NCI-H526 (cell line): Measurements from ENCODE around the gene SAMD7.
A peak's percentile ranks its signal among the peaks of the same experiment; 100 is the strongest.

Source experiments
- DNase-seq, 2 experiments: peaks; one replicate each; lab custom pipeline; 2025; lab: John Stamatoyannopoulos, UW

SAMD7 gene, protein sequence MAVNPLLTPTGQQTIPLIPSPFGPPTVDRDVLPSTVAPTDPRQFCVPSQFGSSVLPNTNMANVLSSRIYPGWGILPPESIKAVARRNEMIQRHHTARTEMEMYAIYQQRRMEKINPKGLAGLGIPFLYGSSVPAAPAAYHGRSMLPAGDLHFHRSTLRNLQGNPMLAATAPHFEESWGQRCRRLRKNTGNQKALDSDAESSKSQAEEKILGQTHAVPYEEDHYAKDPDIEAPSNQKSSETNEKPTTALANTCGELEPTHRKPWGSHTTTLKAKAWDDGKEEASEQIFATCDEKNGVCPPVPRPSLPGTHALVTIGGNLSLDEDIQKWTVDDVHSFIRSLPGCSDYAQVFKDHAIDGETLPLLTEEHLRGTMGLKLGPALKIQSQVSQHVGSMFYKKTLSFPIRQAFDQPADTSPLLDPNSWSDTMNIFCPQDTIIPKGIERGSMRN

DNA sequence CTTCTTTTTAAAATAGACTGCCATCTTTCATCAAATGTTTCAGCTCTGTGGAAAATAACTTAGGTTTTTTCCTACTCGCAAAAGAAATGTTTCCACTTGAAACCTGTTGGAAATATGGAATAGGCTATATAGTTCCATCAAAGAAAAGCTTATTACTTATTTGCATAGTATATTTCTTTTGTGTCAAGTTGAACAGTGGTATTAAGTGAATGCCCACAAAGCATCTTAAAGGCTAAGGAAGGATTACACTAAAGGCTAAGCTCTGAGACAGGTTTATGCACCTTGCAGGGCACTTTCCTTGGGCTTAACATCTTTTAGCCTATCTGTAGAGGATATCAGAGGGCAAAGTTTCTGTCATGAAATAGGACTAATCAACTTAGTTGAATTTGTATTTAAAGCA lies at the start of gene SAMD7:
Gene SAMD7, plus strand, starts transcription at position 301 of the 400 bp plus-strand sequence. CDS start 7,927 bp downstream, outside the sequence.
- no peak for DNase-seq

DNA sequence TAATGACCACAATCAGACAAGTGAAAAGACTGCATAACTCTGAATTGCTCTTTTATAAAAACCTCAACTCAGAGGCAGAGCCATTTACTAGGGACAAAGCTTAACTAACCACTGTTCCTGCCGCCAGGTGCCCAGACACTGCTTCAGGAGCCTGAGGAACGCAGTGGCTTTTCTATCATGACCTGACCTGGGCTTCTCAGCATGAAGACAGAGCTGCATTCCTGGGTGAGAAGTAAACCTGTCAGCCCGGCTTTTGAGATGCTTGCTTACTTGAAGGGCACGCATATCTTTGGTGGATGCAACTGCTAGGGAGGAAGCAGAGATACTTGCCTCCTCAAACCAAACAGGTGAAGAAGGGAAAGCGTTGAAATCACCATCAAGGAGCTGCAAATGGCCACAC lies 49.5 kb upstream of the SAMD7 start:
- peak in 1 of 2 experiments; percentile 17 for DNase-seq

DNA sequence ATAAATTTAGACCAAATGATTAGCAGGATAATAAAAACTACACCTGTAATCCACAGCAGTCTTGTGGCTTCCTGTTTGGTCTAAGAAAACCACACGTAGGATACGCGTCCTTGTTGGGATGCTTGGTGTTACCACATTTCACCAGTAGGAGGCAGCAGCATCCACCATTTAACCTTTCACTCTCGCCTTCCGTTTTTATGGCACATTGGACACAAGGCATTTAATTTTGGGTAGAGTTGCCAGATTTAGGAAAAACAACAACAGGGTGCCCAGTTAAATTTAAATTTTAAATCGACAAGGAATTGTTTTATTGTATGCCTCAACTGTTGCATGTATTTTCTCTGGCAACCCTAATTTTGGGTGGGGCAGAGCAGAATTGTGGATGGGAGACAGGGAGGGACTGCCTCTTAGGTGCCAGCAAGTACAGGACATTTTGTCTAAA lies 47.9 kb upstream of the SAMD7 start:
- DNase-seq, result peak; percentile 69 to 83

DNA sequence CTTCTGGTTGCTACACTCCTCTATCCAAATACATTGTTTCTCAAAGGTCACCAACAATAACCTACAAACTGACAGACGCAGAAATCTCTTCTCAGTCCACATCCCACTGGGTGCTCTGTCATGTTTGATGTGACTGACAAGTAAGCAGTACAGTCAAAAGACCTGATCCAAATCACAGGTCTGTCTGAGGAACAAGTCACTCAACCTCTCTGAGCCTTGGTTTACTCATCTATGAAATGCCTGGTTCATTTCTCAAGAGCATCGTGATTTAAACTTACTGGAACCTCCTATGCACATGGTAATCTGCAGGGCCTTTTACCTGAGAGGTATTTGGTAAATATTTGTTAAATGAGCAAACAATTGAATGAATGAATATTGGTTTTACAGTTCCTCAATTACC lies 47.1 kb upstream of the SAMD7 start:
- no peak for DNase-seq

DNA sequence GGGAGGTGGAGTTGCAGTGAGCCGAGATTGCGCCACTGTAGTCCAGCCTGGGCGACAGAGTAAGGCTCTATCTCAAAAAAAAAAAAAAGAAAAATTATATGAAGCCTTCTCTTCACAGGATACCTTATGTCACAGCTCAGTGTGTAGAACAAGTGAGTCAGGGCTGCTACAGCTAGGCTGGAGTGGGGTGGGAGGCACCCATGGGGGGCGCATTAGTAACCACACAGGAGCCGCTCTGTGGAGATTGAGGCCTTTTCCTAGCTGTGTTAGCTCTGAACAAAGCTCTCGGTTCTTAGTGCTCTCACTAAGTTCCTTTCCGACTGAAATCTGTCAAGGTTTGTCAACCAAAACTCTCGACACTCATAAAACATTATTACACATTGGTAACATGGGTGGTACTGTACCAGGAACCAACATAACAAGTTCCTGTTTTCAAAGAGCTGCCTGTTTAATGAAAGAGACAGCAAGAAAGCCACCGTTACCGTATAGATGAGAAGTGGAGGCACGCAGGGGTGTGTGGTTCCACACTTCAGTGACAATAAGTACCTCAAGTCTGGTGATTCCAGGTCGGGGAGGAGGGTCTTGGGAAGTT lies 46.1 kb upstream of the SAMD7 start:
- DNase-seq, result no peak

DNA sequence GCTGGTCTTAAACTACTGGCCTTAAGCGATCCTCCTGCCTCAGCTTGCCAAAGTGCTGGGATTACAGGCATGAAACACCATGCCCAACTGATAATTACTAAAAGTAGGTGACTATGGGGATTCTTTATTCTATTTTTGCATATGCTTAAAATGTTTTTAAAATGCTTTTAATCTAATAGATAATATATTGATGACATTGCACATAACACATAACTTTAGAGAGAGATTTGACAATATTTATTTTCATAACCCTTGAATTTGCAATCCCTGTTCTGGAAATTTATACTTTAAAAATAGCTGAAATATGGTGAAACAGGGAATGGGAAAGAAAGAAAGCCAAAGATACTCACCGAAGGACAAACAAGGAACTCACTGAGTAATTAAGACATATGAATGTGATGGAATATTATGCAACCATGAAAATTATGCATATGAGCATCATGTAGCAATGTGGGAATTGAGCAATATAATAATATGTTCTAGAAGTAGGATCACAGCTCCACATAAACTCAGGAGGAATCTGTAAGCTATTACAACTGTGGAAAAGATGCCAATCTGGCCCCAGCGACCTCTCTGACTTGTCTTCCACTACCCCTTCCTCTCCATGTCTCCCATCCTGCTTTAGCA lies 43.7 kb upstream of the SAMD7 start:
- DNase-seq, result no peak

DNA sequence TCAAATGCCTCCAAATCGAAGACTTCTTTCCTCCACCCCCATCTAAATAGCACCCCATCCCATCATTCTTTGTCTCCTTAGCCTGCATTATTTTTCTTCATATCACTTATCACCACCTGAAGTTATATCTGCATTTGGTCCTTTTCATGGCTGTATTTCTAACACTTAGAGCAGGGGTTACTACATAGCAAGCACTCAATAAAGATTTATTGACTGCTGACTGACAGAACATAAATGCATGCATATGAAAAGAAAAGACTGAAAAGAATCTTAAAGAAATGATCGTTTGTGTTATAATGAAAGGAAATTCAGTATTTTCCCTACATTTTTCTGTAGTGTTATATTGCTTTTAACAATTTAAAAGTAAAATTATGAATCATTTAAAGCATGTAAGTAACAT lies 43.0 kb upstream of the SAMD7 start:
- no peak for DNase-seq

DNA sequence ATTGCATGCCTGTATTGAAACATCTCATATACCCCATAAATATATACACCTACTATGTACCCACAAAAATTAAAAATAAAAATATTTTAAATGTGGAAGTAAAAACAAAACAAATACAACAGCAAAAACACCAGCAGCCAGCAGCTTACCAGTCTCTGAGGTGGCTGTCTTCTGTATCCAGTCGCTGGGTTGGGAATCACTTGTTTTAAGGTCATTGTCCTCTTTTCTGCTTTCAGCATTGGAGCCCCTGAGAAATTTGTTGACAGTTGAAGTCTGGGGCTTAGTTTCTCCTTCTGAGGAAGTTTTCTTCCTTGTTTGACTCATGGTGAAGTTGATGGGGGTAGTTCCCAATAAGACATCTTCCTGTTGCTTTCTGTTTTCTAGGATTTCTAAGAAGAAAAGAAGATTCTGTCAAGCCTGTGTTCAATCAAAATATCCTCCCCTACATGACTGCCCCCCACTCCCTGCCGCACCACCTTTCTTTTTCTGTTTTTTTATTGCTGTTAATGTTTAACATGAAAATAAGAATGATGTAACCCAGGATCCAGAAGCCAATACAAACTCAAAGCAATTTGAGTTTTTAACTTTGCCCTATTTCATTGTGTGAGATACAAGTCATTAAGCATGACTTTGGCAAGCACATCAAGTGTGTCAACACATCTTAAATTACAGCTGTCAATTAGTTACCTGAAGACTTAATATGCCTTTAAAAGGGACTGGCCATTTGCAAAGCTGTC lies 41.7 kb upstream of the SAMD7 start, which contains the start of gene LRRC31:
Gene LRRC31, minus strand, starts transcription at position 452 of the 737 bp plus-strand sequence. Its CDS starts 128 bp downstream, at position 324.
- DNase-seq, result peak in 1 of 2 experiments; percentile 3

DNA sequence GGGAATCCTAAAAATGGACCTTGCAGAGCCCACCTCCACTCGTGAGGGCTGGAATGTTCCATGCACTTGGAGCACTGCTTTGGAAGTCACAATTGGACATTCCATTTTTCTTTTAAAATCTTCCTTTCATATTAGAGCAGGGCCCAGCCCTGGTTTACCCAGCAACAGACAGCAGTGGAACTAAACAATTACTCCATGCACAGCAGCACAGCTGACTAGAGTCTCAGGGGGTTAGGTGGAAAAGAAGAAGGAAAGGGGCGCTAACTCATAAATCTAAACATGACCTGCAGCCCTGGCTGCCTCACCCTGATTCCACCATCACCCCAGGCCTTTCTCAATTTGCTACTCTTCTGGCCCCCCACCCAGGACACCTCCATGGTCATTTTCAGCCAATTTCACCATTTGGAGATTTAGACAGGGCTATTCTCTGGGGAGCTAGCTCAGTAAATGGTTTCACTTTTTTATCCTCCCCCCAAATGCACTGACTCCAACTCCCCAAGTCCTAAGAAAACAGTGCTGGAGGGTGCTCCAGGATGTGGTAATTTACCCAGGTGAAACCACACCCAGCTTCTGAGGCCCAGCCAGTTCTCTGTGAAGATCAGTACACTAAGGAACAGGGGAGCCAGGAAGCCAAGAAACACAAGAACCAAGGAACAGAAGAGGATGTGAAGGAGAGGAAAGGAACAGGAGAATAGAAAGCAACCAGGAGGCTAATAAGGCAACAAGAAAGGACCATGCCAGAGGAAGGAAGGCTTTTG lies 40.1 kb upstream of the SAMD7 start:
- DNase-seq, result no peak

DNA sequence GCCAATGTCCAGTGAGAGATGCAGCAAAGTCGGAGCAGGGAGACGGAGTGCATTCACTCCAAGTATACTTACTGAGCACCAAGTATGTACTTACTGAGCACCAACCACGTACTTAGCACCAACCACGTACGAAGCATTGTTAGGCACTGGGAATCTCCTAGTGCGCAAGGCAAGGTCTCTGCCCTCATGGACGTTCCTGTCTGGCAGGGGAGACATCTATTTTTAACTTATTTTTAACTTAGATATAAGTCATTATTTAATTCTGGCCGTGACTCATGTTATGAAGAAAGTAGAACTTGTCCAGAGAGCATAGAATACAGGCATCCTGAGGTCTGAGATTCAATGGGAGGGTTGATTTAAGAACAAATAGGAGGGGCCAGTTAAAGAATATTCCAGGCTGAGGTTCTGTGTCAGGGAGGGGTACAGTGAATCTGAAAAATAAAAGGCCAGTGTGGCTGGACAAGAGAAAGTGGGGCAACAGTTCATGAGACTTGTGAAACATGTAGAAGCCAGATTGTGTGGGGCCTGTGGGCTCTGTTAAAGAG lies 32.3 kb upstream of the SAMD7 start:
- no peak for DNase-seq

DNA sequence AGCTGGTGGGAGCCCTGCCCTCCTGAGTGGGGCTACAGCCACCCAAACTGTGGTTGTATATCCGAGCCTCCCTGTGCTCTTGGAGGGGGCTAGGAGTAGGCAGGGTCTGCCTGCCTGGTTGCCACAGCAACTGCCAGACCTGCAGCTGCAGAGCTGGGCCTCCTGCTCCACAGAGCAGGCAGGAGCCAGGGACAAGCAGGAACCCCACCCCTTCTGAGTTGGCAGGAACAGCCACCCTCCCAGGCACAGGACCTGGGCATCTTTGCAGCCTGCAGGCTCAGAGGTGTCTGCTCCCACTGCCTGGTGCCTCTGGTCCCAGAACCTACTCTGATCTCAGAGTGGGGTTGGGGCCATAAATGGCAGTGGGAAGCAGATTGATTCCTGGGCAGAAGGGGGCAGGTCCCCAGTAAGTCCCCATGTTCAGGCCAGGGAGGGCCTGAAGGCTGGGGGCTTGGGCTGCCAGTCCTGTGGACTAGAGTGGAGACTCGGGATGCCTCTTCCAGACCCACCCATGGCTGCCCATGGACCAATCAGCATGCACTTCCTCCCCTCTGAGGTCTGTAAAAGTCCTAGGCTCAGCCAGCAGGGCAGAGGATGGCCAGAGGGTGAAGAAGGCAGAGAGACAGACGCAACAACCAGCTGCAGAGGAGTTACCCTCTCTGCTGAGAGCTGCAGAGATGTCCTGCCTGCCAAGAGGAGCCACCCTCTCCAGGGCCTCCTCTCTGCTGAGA lies 31.4 kb upstream of the SAMD7 start:
- DNase-seq, result no peak

DNA sequence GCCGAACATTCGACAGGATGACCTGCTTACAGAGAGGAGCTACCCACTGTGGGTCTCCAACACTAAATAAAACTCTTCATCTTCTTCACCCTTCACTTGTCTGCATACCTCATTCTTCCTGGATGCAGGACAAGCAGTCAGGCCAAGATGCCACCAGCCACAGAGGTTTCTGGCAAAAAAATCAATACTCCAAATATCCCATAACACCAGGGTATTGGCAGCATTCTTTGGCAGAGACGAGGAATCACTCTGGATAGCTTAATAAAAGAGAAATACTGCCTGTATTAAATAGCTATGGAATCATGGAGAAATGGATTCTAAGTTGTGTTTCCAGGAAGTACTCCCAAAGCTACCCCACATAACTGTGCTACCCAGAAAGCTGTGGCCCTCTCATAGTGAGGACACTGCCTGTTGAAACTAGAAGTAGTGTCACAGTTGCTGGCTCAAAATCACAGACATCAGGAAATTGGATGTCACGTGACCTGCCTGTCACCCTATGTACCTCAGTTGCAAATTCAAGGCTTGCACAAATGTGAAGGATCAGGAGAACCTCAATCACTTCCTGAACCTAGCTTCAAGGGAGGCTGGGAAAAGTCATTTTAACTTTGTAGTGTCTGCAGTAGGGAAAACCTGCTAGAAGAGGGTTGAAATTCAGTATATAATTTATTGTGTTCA lies 30.7 kb upstream of the SAMD7 start:
- no peak for DNase-seq

DNA sequence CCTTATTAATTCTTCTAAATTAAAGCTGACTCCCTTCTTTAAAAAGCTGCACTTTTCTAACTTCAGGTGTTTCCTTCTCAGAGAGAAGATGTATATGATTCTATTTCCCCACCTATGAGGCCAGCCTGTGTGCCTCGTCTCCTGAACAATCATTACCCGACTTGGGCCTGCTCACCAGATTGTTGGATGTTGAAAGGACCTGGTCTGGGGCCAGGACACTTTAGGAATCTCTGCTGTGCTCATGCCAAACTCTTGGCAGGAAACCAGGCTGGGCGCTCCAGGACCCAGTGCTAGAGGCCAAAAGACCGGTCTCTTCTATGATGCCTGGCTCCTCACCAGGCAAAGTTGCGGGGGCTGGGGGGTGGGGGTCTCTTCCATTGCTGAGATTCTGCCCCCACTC lies 24.7 kb upstream of the SAMD7 start:
- no peak for DNase-seq

DNA sequence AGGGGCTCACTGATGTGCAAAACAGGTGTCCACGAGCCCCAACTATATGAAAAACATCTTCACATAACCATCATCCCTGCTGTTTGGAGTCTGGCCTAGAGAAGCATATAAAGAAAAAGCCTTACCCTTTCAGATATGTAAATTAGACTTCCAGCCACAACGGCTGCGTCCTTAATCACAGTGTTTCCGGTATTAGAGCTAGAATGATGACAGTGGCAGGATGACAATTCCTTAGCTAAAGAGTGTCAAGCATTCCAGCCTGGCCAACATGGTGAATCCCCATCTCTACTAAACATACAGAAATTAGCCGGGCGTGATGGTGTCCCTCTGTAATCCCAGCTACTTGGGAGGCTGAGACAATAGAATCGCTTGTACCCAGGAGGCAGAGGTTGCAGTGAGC lies 19.5 kb upstream of the SAMD7 start:
- peak in 1 of 2 experiments; percentile 19 for DNase-seq

DNA sequence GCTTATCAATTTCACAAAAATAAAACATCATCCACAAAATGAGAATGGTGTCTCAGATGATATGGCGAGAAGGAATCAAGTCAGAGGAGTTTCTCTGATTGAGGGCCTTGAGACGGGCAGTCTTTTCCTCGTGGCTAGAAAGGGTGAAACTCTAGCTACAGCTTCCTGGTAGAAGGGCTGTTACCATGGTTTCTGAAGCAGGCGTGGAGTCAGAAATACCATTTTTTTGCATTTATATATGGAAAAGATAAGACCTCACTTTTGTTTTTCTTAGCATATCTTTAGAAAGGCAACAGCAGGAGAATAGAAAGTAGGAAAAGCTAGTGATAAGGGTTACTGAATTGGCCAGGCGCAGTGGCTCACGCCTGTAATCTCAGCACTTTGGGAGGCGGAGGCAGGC lies 17.3 kb upstream of the SAMD7 start:
- DNase-seq, result no peak

DNA sequence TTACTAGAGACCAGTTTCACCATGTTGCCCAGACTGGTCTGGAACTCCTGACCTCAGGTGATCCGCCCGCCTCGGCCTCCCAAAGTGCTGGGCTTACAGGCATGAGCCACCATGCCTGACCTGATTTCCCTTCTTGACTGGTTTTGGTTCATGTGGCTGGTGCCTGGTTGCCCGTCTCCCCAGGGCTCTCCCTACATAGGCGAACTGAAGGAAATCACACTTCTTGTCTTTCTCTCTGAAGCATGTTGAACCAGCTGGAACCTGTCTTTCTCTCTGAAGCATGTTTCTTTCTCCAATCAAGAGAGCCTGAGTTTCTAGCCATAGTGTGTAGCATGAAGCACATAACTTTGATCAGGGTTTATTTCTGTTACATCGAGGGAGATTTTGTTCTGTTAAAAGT lies 16.3 kb upstream of the SAMD7 start:
- DNase-seq, result no peak

DNA sequence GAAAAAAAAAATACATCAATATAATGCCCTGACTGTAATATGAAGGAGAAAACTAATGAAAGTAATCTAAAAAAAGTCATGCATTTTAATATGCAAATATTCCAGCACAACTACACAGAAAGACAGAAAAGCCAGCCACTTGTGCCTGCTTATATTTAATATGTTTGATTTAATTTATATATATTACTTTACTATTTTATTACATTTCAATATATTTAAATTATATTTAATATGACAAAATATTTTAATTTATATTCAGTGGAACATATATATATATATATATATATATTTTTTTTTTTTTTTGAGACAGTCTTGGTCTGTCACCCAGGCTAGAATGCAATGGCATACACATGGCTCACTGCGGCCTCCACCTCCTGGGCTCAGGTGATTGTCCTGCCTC lies 14.1 kb upstream of the SAMD7 start:
- DNase-seq, result no peak

DNA sequence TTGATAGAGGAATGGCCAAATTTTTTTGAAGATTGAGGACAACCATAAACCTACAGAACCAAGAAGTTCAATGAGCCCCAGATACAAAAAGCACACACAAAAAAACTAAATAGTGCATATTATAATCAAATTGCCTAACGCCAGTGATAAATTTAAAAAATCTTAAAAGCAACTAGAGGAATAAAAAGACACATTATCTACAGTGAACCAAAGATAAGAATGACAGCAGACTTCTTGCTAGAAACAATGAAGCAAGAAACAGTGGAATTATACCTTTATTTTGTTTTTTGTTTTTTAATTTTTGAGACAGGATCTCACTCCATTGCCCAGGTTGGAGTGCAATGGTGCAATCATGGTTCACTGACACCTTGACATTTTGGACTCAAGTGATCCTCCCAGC lies 9.9 kb upstream of the SAMD7 start:
- DNase-seq, result no peak

DNA sequence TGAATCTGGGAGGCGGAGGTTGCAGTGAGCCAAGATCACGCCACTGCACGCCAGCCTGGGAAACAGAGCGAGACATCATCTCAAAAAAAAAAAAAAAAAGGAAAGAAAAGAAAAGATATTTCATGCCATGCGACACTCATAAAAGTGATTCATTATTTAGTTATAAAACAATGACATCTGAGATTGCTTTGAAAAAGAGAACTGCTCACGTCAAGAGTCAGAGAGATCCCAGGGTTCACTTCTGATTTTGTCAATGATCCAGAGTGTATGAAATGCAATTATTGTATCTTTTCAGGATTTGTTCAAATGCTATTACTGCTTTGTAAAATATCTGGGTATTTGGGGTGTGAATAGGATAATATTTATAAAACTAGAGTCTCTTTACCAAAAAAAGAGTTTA lies 6.0 kb upstream of the SAMD7 start:
- no peak for DNase-seq

DNA sequence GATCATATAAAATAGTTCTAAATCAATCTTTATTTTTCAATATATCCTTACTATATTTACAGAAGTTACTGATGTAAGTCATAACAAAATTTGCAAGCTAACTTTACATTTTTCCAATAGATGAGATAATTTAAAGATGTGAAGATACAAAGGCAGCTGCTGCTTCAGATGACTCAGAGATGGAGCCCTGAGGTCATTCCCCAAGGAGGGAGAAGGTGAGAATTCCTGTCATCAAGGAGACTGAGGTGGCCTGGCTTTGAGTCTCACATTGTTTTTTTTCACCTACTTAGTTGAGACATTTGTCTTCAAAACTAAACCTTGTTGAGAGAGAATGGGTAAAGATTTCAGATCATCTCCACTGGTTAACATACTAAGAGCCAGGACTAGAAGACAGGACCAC lies 3.9 kb upstream of the SAMD7 start:
- DNase-seq, result no peak
